ENCODE measurements around the gene CCR2.

Gene CCR2

GRCh38 chr3:46361408-46362283, 7.7 kb downstream of the CCR2 start:
- Histone ChIP-seq H3K4me3 (ENCODE audit: low read depth, low read length) (no peak overlapping the region), H3K36me3 (no peaks in the 10 kb centered on the region), H3K27me3 (ENCODE audit: insufficient read depth, low read depth, severe bottlenecking) (peaks cover 95% of the 10 kb centered on the region), H3K27ac (no peak overlapping the region), H3K9me3 (ENCODE audit: severe bottlenecking) (no peaks in the 10 kb centered on the region)
- no peak for TF ChIP-seq CTCF (IDR thresholded peaks at IDR 0.05; ENCODE audit: low read depth, low read length)
- no peak for DNase-seq

GRCh38 chr3:46365041-46365440, 11.1 kb downstream of the CCR2 start:
- H3K36me3 ChIP-seq, result no peaks in the 10 kb centered on the region
- H3K27me3 ChIP-seq (ENCODE audit: insufficient read depth, low read depth, severe bottlenecking), result peaks cover 91% of the 10 kb centered on the region
- no peaks in the 10 kb centered on the region for H3K9me3 ChIP-seq (ENCODE audit: severe bottlenecking)
- no peak overlapping the region for H3K4me3 ChIP-seq (ENCODE audit: low read depth, low read length)
- no peak for TF ChIP-seq CTCF (IDR thresholded peaks at IDR 0.05; ENCODE audit: low read depth, low read length)
- DNase-seq, result no peak
- H3K27ac ChIP-seq, result no peak overlapping the region

- H3K4me3 ChIP-seq (ENCODE audit: low read depth, low read length), result no peak overlapping the region
- H3K27me3 ChIP-seq (ENCODE audit: insufficient read depth, low read depth, severe bottlenecking), result peaks cover 88% of the 10 kb centered on the region
- TF ChIP-seq CTCF (IDR thresholded peaks at IDR 0.05; ENCODE audit: low read depth, low read length), result no peak
- no peak for DNase-seq
- H3K9me3 ChIP-seq (ENCODE audit: severe bottlenecking), result no peaks in the 10 kb centered on the region
- H3K27ac ChIP-seq, result no peak overlapping the region
- no peaks in the 10 kb centered on the region for H3K36me3 ChIP-seq
Measured at GRCh38 chr3:46365737-46366524, 12.0 kb downstream of the CCR2 start.

DNA sequence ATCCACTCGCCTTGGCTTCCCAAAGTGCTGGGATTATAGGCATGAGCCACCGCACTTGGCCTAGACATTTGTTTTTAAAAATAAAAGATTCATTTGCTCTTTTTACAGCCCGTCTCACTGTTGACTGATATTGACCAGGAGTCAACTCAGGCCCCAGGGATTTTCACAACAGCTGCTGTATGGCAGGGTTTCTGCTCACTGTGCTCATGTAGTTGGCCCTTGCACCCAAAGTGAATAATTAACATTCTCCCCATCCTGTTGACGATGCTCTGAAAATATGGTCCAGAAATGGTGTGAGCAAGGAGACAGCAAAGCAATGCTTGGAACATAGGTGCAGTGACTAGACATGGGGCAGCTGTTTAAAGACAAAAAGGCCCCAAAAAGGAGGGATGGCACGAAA, 13.9 kb downstream of the CCR2 start:
- Histone ChIP-seq H3K27ac (no peak overlapping the region), H3K9me3 (ENCODE audit: severe bottlenecking) (no peaks in the 10 kb centered on the region), H3K4me3 (ENCODE audit: low read depth, low read length) (no peak overlapping the region), H3K27me3 (ENCODE audit: insufficient read depth, low read depth, severe bottlenecking) (peaks cover 88% of the 10 kb centered on the region), H3K36me3 (no peaks in the 10 kb centered on the region)
- TF ChIP-seq CTCF (IDR thresholded peaks at IDR 0.05; ENCODE audit: low read depth, low read length), result no peak
- DNase-seq, result no peak

GRCh38 chr3:46368569-46368968, 14.7 kb downstream of the CCR2 start:
- no peak for DNase-seq
- H3K36me3 ChIP-seq, result no peaks in the 10 kb centered on the region
- H3K27ac ChIP-seq, result no peak overlapping the region
- no peak overlapping the region for H3K4me3 ChIP-seq (ENCODE audit: low read depth, low read length)
- no peaks in the 10 kb centered on the region for H3K9me3 ChIP-seq (ENCODE audit: severe bottlenecking)
- H3K27me3 ChIP-seq (ENCODE audit: insufficient read depth, low read depth, severe bottlenecking), result peaks cover 90% of the 10 kb centered on the region
- TF ChIP-seq CTCF (IDR thresholded peaks at IDR 0.05; ENCODE audit: low read depth, low read length), result no peak

Measured in WERI-Rb-1 (cell line).